Naive thymus-derived CD4-positive, alpha-beta T cell (primary cell): ENCODE measurements around the gene TTC7B. TPM values are rescaled to one million over a fixed set of nuclear protein-coding genes. Genes with fewer than 3 reads are reported as not detected.

ENCODE experiments used
- ATAC-seq: fragments of 150-1000 bp; cut with Tn5 transposase; 2 replicates; pipeline ENCODE4 v1.10.0; 2021; ENCODE audit warnings: mild to moderate bottlenecking, moderate library complexity
- CTCF ChIA-PET: fragments of 350-600 bp; sonication (Branson Sonifier 250); formaldehyde crosslinking; loops from one replicate; lab custom pipeline; 2021; ENCODE audit warnings: antibody characterized with exemption; lab: Charles Lee
- POLR2A ChIA-PET: fragments of 350-600 bp; sonication (Branson Sonifier 250); formaldehyde crosslinking; loops from one replicate; lab custom pipeline; 2021; ENCODE audit warnings: antibody characterized with exemption, inconsistent platforms; lab: Charles Lee
- DNase-seq, 9 donors: peaks; one replicate each; pipeline versions ENCODE4 v3.0.0 to v3.0.0-alpha.2; 2020 to 2022; ENCODE audit warnings: mixed read lengths in 1 of 9
- H3K27ac ChIP-seq: one replicate; pipeline ENCODE4 v1.7.0; 2013; ENCODE audit warnings: mild to moderate bottlenecking, low read depth, low read length, moderate library complexity
- H3K27me3 ChIP-seq, 2 donors: one replicate each; pipeline ENCODE4 v1.7.0; 2013; ENCODE audit warnings: low read length in 2 of 2, mild to moderate bottlenecking in 2 of 2, moderate library complexity in 2 of 2; ENCODE audit not compliant: control insufficient read depth in 2 of 2, insufficient read depth in 2 of 2
- H3K36me3 ChIP-seq, 3 experiments: 1 replicate in 2 of 3; 2 replicates in 1 of 3; pipeline ENCODE4 v1.7.0; 2013; ENCODE audit warnings: low read length in 3 of 3, mild to moderate bottlenecking in 3 of 3, moderate library complexity in 1 of 3; ENCODE audit not compliant: insufficient read depth in 3 of 3, control insufficient read depth in 2 of 3
- H3K4me1 ChIP-seq, 2 donors: one replicate each; pipeline ENCODE4 v1.7.0; 2013; ENCODE audit warnings: low read length in 2 of 2, mild to moderate bottlenecking in 2 of 2, moderate library complexity in 1 of 2; ENCODE audit not compliant: control insufficient read depth in 2 of 2, insufficient read depth in 2 of 2
- H3K4me3 ChIP-seq: 2 replicates; pipeline ENCODE4 v1.7.0; 2013; ENCODE audit warnings: mild to moderate bottlenecking, low read length
- H3K9me3 ChIP-seq, 3 experiments: 1 replicate in 2 of 3; 2 replicates in 1 of 3; pipeline ENCODE4 v1.7.0; 2013; ENCODE audit warnings: low read length in 3 of 3; ENCODE audit not compliant: control insufficient read depth in 2 of 3
- H3K27ac Mint-ChIP-seq, 9 donors: one replicate each; pipeline ENCODE4 v1.8.0; 2020 to 2022; ENCODE audit warnings: mixed read lengths in 9 of 9, mild to moderate bottlenecking in 8 of 9, moderate library complexity in 5 of 9, inconsistent platforms in 2 of 9
- H3K27me3 Mint-ChIP-seq, 5 donors: one replicate each; pipeline ENCODE4 v1.8.0; 2021 to 2022; ENCODE audit warnings: mixed read lengths in 5 of 5, mild to moderate bottlenecking in 1 of 5
- H3K36me3 Mint-ChIP-seq, 5 donors: one replicate each; pipeline ENCODE4 v1.8.0; 2020 to 2022; ENCODE audit warnings: mixed read lengths in 5 of 5, mild to moderate bottlenecking in 3 of 5, inconsistent platforms in 1 of 5
- H3K4me1 Mint-ChIP-seq, 7 donors: one replicate each; pipeline ENCODE4 v1.8.0; 2020 to 2022; ENCODE audit warnings: mixed read lengths in 7 of 7, mild to moderate bottlenecking in 3 of 7, inconsistent platforms in 1 of 7
- H3K4me3 Mint-ChIP-seq, 10 donors: one replicate each; pipeline ENCODE4 v1.8.0; 2020 to 2022; ENCODE audit warnings: mild to moderate bottlenecking in 10 of 10, mixed read lengths in 10 of 10, moderate library complexity in 6 of 10, inconsistent platforms in 2 of 10
- H3K9me3 Mint-ChIP-seq, 11 donors: one replicate each; pipeline ENCODE4 v1.8.0; 2020 to 2022; ENCODE audit warnings: mixed read lengths in 11 of 11, mild to moderate bottlenecking in 4 of 11, inconsistent platforms in 1 of 11, moderate library complexity in 1 of 11
- intact Hi-C, 2 donors: fragments of 100-400 bp; cut with micrococcal nuclease; formaldehyde crosslinking; loops; one replicate each; pipeline ENCODE4 v1.15.1; 2023
- polyA plus RNA-seq, 2 donors: library from polyadenylated mRNA; unstranded; fragments of 300-500 nt; fragmentation: Illumina TruSeq; gene quantifications; one replicate each; pipeline ENCODE4 v1.2.3, GENCODE V29; 2021
- total RNA-seq, 6 experiments: library from RNA in 5 of 6; stranded (reverse) in 5 of 6; gene quantifications; 1 replicate in 5 of 6; 2 replicates in 1 of 6; pipeline ENCODE4 v1.2.3 and lab custom pipeline; 2021 to 2026

The TTC7B gene
- total and polyA plus RNA-seq, 7 experiments from 2014 or later: 0.08 to 9.5 (median 3.4) TPM; not detected in 2

DNA sequence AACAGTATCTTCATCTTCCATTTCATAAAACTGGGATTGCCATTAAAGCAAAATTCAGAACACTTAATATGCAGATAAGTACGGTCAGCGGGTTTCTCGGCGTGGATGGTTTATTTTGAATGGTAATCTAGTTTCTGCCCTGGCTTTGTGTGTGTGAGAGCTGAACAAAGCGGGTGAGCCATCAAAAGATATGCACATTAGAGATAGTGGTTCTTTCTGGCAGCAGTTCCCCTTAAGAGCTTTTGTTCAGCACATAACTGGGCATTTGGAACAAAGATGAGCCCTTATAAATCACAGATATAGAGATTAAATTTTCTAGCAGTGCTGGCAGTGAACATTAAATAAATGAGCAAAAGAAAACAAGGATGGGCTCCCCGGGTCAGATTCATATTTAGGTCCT, 211.9 kb downstream of the TTC7B start:
- Histone ChIP-seq H3K9me3 (no peaks in the 10 kb centered on the region), H3K4me1 (no peaks in the 10 kb centered on the region), H3K36me3 (no peaks in the 10 kb centered on the region), H3K4me3 (no peak overlapping the region), H3K27me3 (no peaks in the 10 kb centered on the region), H3K27ac (no peak overlapping the region)
- ATAC-seq (no peak), DNase-seq (no peak)
- H3K27me3 Mint-ChIP-seq: peaks cover 4 to 26% (median 10%) of the 10 kb centered on the region in 5 donors
- no peak overlapping the region for H3K4me3 Mint-ChIP-seq
- no peaks in the 10 kb centered on the region for H3K36me3 Mint-ChIP-seq
- intact Hi-C loops: no loop called here
- H3K4me1 Mint-ChIP-seq: peaks cover 0 to 2% (median 0%) of the 10 kb centered on the region in 7 donors
- H3K9me3 Mint-ChIP-seq: no peaks in the 10 kb centered on the region
- ChIA-PET POLR2A (no interaction called here), CTCF (no interaction called here)
- no peak overlapping the region for H3K27ac Mint-ChIP-seq

DNA sequence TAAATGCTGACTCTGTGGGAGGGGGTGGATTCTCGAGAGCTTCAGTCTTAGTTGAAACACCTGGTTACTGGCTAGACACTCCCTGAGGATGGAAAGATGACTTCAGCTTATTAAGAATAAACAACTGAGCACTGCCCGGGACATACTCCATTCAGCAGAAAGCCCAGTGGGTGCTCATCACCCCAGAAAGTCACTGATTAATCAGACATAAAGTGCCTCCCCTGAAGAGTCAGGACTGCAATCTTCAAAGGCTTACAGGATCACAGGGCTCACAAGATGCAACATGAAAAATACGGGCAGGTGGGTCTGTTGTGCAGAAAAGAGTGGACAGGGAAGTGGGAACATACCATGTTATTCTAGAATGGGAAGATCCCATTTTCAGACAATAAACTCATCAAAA, 212.4 kb downstream of the TTC7B start:
- Mint-ChIP-seq H3K27ac (no peak overlapping the region), H3K4me3 (no peak overlapping the region), H3K4me1 (peaks cover 0 to 2% (median 0%) of the 10 kb centered on the region in 7 donors), H3K36me3 (no peaks in the 10 kb centered on the region), H3K9me3 (no peaks in the 10 kb centered on the region), H3K27me3 (peaks cover 4 to 26% (median 10%) of the 10 kb centered on the region in 5 donors)
- H3K27ac ChIP-seq: no peak overlapping the region
- H3K9me3 ChIP-seq: no peaks in the 10 kb centered on the region
- no peak overlapping the region for H3K4me3 ChIP-seq
- ATAC-seq (no peak), DNase-seq (no peak)
- intact Hi-C loops: no loop called here
- POLR2A ChIA-PET: no interaction called here
- H3K36me3 ChIP-seq: no peaks in the 10 kb centered on the region
- H3K4me1 ChIP-seq: no peaks in the 10 kb centered on the region
- CTCF ChIA-PET: no interaction called here
- no peaks in the 10 kb centered on the region for H3K27me3 ChIP-seq

DNA sequence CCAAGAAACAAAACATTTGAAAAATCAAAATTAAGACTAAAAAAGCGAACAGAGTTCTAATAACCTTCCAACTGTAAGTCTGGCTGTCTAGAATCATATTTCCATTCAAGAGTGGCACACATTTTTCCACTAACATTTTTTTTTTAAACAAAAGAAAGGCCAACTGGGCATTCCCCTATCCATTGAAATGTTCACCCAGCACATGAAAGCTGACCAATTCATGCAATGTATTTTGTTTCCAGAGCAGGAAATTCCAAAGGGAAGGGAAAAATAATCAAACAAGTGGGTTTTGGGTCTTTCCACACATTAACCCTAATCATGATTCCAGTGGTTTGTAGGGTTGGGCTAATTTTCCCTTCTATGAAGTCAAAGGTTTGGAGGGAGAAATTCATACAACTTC, 212.9 kb downstream of the TTC7B start:
- Histone ChIP-seq H3K4me3 (no peak overlapping the region), H3K27ac (no peak overlapping the region), H3K36me3 (no peaks in the 10 kb centered on the region), H3K9me3 (no peaks in the 10 kb centered on the region), H3K27me3 (no peaks in the 10 kb centered on the region), H3K4me1 (no peaks in the 10 kb centered on the region)
- ATAC-seq: no peak
- Mint-ChIP-seq H3K27ac (no peak overlapping the region), H3K27me3 (peaks cover 4 to 26% (median 10%) of the 10 kb centered on the region in 5 donors), H3K4me3 (no peak overlapping the region), H3K36me3 (no peaks in the 10 kb centered on the region), H3K9me3 (no peaks in the 10 kb centered on the region), H3K4me1 (peaks cover 0 to 2% (median 0%) of the 10 kb centered on the region in 7 donors)
- ChIA-PET POLR2A (no interaction called here), CTCF (no interaction called here)
- intact Hi-C loops: no loop called here
- no peak for DNase-seq

DNA sequence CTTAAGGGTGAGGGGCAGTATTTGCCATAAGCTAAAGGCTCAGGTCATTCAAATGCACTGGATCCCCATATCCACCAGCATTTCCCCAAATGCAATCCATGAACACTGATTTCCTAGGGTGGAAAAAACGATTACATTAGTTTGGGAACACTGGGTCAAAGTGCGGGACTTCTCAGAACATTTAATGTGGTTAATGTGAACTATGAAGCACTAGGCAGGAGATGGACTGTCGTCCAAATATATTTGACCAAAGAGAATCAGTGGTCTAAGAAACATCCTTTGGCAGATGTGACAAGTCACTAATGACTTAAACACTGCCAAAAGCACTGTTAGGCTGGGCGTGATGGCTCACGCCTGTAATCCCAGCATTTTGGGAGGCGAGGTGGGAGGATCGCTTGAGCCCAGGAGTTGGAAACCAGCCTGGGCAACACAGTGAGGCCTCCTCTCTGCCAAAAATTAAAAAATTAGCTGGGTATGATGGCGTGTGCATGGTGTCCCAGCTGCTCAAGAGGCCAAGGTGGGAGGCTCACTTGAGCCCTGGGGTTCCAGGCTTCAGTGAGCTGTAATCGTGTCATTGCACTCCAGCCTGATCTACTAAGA, 214.0 kb downstream of the TTC7B start:
- Mint-ChIP-seq H3K27me3 (peaks cover 4 to 26% (median 10%) of the 10 kb centered on the region in 5 donors), H3K4me3 (no peak overlapping the region), H3K4me1 (no peaks in the 10 kb centered on the region), H3K27ac (no peak overlapping the region), H3K9me3 (no peaks in the 10 kb centered on the region), H3K36me3 (no peaks in the 10 kb centered on the region)
- ATAC-seq: no peak
- ChIA-PET POLR2A (no interaction called here), CTCF (no interaction called here)
- DNase-seq: no peak
- intact Hi-C loops: no loop called here
- Histone ChIP-seq H3K27ac (no peak overlapping the region), H3K4me3 (no peak overlapping the region), H3K9me3 (no peaks in the 10 kb centered on the region), H3K27me3 (no peaks in the 10 kb centered on the region), H3K4me1 (no peaks in the 10 kb centered on the region), H3K36me3 (no peaks in the 10 kb centered on the region)

DNA sequence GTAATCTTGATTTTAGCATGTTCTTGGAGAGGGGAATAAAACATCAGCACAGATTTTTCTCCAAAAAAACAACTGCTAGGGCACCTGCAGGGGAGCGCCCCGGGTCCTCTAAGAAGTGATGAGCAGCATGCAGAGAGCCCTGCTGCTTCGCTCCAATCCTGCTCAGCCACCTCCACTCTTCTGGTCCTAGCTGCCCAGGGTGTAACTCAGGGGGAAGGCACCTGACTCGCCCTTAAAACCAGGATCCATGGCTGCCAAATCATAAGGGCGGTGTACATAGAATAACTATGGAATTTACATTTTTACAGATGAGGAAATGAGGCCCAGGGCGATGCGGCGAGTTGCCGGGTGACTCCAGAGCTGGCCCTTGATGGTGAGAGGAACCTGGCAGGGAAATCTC, 214.7 kb downstream of the TTC7B start:
- Histone ChIP-seq H3K27me3 (no peaks in the 10 kb centered on the region), H3K4me3 (no peak overlapping the region), H3K27ac (no peak overlapping the region), H3K4me1 (no peaks in the 10 kb centered on the region), H3K36me3 (no peaks in the 10 kb centered on the region), H3K9me3 (no peaks in the 10 kb centered on the region)
- Mint-ChIP-seq H3K27ac (no peak overlapping the region), H3K27me3 (peaks cover 4 to 26% (median 14%) of the 10 kb centered on the region in 5 donors), H3K4me1 (no peaks in the 10 kb centered on the region), H3K4me3 (no peak overlapping the region), H3K36me3 (no peaks in the 10 kb centered on the region), H3K9me3 (no peaks in the 10 kb centered on the region)
- intact Hi-C loops: no loop called here
- ATAC-seq (no peak), DNase-seq (no peak)
- ChIA-PET POLR2A (no interaction called here), CTCF (no interaction called here)

DNA sequence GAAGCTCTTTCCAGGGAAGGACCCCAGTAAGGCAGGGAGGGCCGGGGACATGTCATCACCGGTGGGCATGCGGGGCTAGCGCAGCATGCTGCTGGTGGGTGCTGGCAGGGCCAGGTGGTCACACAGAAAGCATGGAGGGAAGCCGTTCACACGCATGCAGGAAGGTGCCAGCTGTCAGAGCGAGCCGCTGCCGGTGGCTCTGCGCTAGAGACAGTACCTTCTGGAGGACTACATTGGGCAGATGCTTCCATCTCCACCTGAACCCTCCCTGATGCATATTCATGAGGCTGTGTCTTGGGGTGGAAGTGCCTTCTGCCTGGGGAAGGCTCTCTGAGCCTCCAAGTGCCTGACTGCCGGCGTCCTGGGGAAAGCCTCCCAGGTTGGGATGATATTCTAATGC, 215.6 kb downstream of the TTC7B start:
- H3K27ac ChIP-seq: no peak overlapping the region
- intact Hi-C loops: no loop called here
- H3K4me1 ChIP-seq: no peaks in the 10 kb centered on the region
- Mint-ChIP-seq H3K9me3 (no peaks in the 10 kb centered on the region), H3K27me3 (peaks cover 4 to 19% (median 14%) of the 10 kb centered on the region in 5 donors), H3K36me3 (no peaks in the 10 kb centered on the region), H3K4me1 (no peaks in the 10 kb centered on the region), H3K4me3 (no peak overlapping the region), H3K27ac (no peak overlapping the region)
- ChIA-PET POLR2A (no interaction called here), CTCF (no interaction called here)
- H3K4me3 ChIP-seq: no peak overlapping the region
- ATAC-seq (no peak), DNase-seq (no peak)
- H3K27me3 ChIP-seq: no peaks in the 10 kb centered on the region
- no peaks in the 10 kb centered on the region for H3K36me3 ChIP-seq
- no peaks in the 10 kb centered on the region for H3K9me3 ChIP-seq

DNA sequence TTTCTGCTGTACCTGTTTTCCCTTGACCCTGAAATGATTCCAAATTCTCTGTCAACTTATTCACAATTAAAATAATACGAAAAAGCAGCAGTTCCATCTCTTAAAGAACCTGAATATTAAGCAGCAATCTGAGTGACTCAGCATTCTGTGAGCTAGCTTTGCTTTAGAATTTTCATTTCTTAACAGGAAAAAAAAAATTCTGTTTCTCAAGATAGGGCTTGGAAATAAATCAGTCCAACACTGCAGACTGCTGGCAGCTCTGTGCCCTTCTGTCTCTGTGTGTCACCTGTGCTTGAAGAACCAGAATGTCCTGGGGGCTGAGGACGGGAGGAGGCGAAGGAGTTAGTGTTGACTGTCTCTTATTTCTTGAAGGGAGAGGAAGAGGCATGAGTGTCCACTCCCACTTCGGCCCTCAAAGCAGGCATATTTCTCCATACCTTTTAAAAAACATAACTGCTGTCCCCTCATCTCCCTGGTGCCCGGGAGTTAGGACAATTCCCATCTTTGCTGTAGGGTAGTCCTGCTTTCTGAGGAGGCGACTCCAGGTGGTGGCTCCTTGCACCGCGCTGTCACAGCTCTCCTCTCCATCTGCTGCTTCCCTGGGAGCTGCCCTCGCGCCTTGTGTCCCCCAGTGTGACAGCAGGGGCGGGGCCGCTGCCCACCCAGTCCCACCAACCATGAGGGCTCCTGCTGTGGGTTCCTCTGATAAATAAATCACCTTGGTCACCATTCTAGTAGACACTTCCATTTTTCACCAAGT, 216.3 kb downstream of the TTC7B start:
- Mint-ChIP-seq H3K36me3 (no peaks in the 10 kb centered on the region), H3K27ac (no peak overlapping the region), H3K4me1 (no peaks in the 10 kb centered on the region), H3K27me3 (peaks cover 4 to 15% (median 14%) of the 10 kb centered on the region in 5 donors), H3K4me3 (no peak overlapping the region), H3K9me3 (no peaks in the 10 kb centered on the region)
- POLR2A ChIA-PET: no interaction called here
- Histone ChIP-seq H3K27me3 (no peaks in the 10 kb centered on the region), H3K36me3 (no peaks in the 10 kb centered on the region), H3K27ac (no peak overlapping the region), H3K4me1 (no peaks in the 10 kb centered on the region), H3K9me3 (no peaks in the 10 kb centered on the region), H3K4me3 (no peak overlapping the region)
- DNase-seq (no peak), ATAC-seq (no peak)
- CTCF ChIA-PET: no interaction called here
- intact Hi-C loops: no loop called here
